HG03108 (cell line): ENCODE measurements around the gene C4B.
"Not testable (repeated sequence)": the region's sequence is repeated elsewhere in the genome, so short reads cannot be mapped to it uniquely, and the experiment has no call there.

Experiments used
- ATAC-seq: cut with Tn5 transposase; IDR thresholded peaks from one replicate; pipeline ENCODE4 v1.9.1; 2021; ENCODE audit warnings: moderate library complexity; ENCODE audit not compliant: unreplicated experiment

C4B gene

GRCh38 chr6:32035283-32036013 lies 20.9 kb downstream of the C4B start:
- not testable (repeated sequence) for ATAC-seq

GRCh38 chr6:32037136-32037535 lies 22.5 kb downstream of the C4B start:
- ATAC-seq, result not testable (repeated sequence)

GRCh38 chr6:32037598-32038524 lies 23.3 kb downstream of the C4B start, which contains the start of gene CYP21A2:
Gene CYP21A2, plus strand, starts transcription at chr6:32038415. Its CDS starts 8 bp downstream, at chr6:32038423.
- ATAC-seq, result not testable (repeated sequence)

- not testable (repeated sequence) for ATAC-seq
These were observed 24.3 kb downstream of the C4B start for GRCh38 chr6:32038878-32039277.

GRCh38 chr6:32039321-32040274 lies 25.0 kb downstream of the C4B start:
- ATAC-seq, result not testable (repeated sequence)

GRCh38 chr6:32040299-32041049 lies 25.9 kb downstream of the C4B start:
- ATAC-seq, result not testable (repeated sequence)

GRCh38 chr6:32041050-32041321 lies 26.4 kb downstream of the C4B start:
- ATAC-seq, result not testable (repeated sequence)

GRCh38 chr6:32041385-32041784 lies 26.8 kb downstream of the C4B start:
- ATAC-seq, result not testable (repeated sequence)

GRCh38 chr6:32042276-32042675 lies 27.7 kb downstream of the C4B start:
- ATAC-seq, result not testable (repeated sequence)

GRCh38 chr6:32043589-32044380 lies 29.2 kb downstream of the C4B start:
- not testable (repeated sequence) for ATAC-seq

GRCh38 chr6:32044916-32045315 lies 30.3 kb downstream of the C4B start:
- not testable (repeated sequence) for ATAC-seq

- no peak for ATAC-seq
These were observed 31.3 kb downstream of the C4B start for GRCh38 chr6:32045811-32046449.

- no peak for ATAC-seq
These were observed 32.0 kb downstream of the C4B start for GRCh38 chr6:32046450-32047083.

- ATAC-seq, result no peak
These were observed 32.5 kb downstream of the C4B start for GRCh38 chr6:32047084-32047478.

- ATAC-seq, result no peak
These were observed 32.9 kb downstream of the C4B start for GRCh38 chr6:32047539-32047854.

- ATAC-seq, result no peak
These were observed 33.5 kb downstream of the C4B start for GRCh38 chr6:32047855-32048766.

- not testable (repeated sequence) for ATAC-seq
These were observed 34.6 kb downstream of the C4B start for GRCh38 chr6:32049149-32049548.
